HCT116 (cell line): ENCODE measurements around the gene CARD10. TPM values are rescaled to one million over a fixed set of nuclear protein-coding genes. Genes with fewer than 3 reads are reported as not detected.

Source experiments
- ATAC-seq: fragments of 200-7000 bp; cut with Tn5 transposase; 2 replicates; pipeline ENCODE4 v1.9.1; 2020; ENCODE audit warnings: mild to moderate bottlenecking, moderate library complexity
- BruUV-seq: library from RNA; stranded (reverse); fragments of 400-500 nt; replicated peaks from 2 replicates; lab custom pipeline; 2021; lab: Mats Ljungman, UMichigan
- CTCF ChIA-PET: fragments of 300-600 bp; sonication (Branson Sonifier 250); formaldehyde crosslinking; loops from one replicate; lab custom pipeline; 2021; ENCODE audit warnings: antibody characterized with exemption; lab: Charles Lee
- POLR2A ChIA-PET: fragments of 300-600, 350-600 bp; sonication (Branson Sonifier 250); formaldehyde crosslinking; loops from one replicate; lab custom pipeline; 2021; ENCODE audit warnings: antibody characterized with exemption; lab: Charles Lee
- RAD21 ChIA-PET, 2 experiments: fragments of 300-600 bp; sonication (Branson Sonifier 250); formaldehyde crosslinking; loops; one replicate each; lab custom pipeline; 2023; ENCODE audit warnings: low total read pairs in 2 of 2; ENCODE audit not compliant: uncharacterized antibody in 2 of 2, unreplicated experiment in 2 of 2, low non-redundant PET in 1 of 2; lab: Charles Lee
- DNase-seq: peaks from one replicate; pipeline ENCODE4 v3.0.0-alpha.2; 2010; ENCODE audit warnings: low read depth, low spot score
- H2AFZ ChIP-seq: fragments of 200-600 bp; shearing (Covaris generic), sonication (generic); 2 replicates; pipeline ENCODE4 v1.6.1; 2017; ENCODE audit warnings: low read depth, mixed run types, mixed read lengths, antibody characterized with exemption, low read length; ENCODE audit not compliant: poor library complexity, severe bottlenecking
- H3K27ac ChIP-seq: 2 replicates; pipeline ENCODE4 v1.5.1; 2012; ENCODE audit warnings: low read depth, low read length
- H3K27me3 ChIP-seq: fragments of 200-600 bp; sonication (generic); 2 replicates; pipeline ENCODE4 v1.6.1; 2016; ENCODE audit warnings: mixed run types, low read length, mixed read lengths; ENCODE audit not compliant: insufficient read depth
- H3K36me3 ChIP-seq, 2 experiments: fragments of 200-500 bp in 1 of 2; fragments of 200-600 bp in 1 of 2; sonication (Bioruptor generic) in 1 of 2; sonication (generic) in 1 of 2; 2 replicates each; pipeline versions ENCODE4 v1.5.1 to v1.6.1; 2014 to 2016; ENCODE audit warnings: low read length in 2 of 2, inconsistent platforms in 1 of 2, mixed read lengths in 1 of 2, mixed run types in 1 of 2; ENCODE audit not compliant: insufficient read depth in 2 of 2, control insufficient read depth in 1 of 2
- H3K4me1 ChIP-seq, 2 experiments: fragments of 200-600 bp in 1 of 2; sonication (generic) in 1 of 2; 2 replicates each; pipeline versions ENCODE4 v1.5.1 to v1.6.1; 2012 to 2017; ENCODE audit warnings: low read length in 2 of 2, inconsistent platforms in 1 of 2, mild to moderate bottlenecking in 1 of 2, mixed read lengths in 1 of 2, mixed run types in 1 of 2, moderate library complexity in 1 of 2; ENCODE audit not compliant: insufficient read depth in 2 of 2, control insufficient read depth in 1 of 2
- H3K4me2 ChIP-seq: fragments of 200-600 bp; sonication (generic); 2 replicates; pipeline ENCODE4 v1.6.1; 2017; ENCODE audit warnings: mixed run types, low read length, mixed read lengths
- H3K4me3 ChIP-seq, 2 experiments: fragments of 200-600 bp in 1 of 2; sonication (generic) in 1 of 2; replicated peaks in 1 of 2; 2 replicates each; pipeline ENCODE4 v1.5.1; 2011 to 2016; ENCODE audit warnings: low read length in 2 of 2, control low read depth in 1 of 2, low read depth in 1 of 2, mild to moderate bottlenecking in 1 of 2, mixed read lengths in 1 of 2, mixed run types in 1 of 2
- H3K79me2 ChIP-seq: fragments of 200-600 bp; sonication (generic); 2 replicates; pipeline ENCODE4 v1.6.1; 2017; ENCODE audit warnings: mild to moderate bottlenecking, mixed run types, low read length, moderate library complexity, mixed read lengths; ENCODE audit not compliant: insufficient read depth
- H3K9ac ChIP-seq: fragments of 200-600 bp; sonication (generic); 2 replicates; pipeline ENCODE4 v1.6.1; 2016; ENCODE audit warnings: low read length, mixed read lengths
- H3K9me2 ChIP-seq: fragments of 200-600 bp; sonication (generic), shearing (Covaris generic); 2 replicates; pipeline ENCODE4 v1.6.1; 2017; ENCODE audit warnings: mixed run types, mild to moderate bottlenecking, moderate library complexity; ENCODE audit not compliant: insufficient read depth
- H3K9me3 ChIP-seq, 2 experiments: fragments of 200-500 bp in 1 of 2; fragments of 200-600 bp in 1 of 2; sonication (Bioruptor generic) in 1 of 2; sonication (generic) in 1 of 2; 2 replicates each; pipeline ENCODE4 v1.6.1; 2014 to 2017; ENCODE audit warnings: low read length in 2 of 2, mixed read lengths in 2 of 2, inconsistent platforms in 1 of 2, low read depth in 1 of 2, mild to moderate bottlenecking in 1 of 2, mixed run types in 1 of 2, moderate library complexity in 1 of 2; ENCODE audit not compliant: control insufficient read depth in 1 of 2, insufficient read depth in 1 of 2
- H4K20me1 ChIP-seq: fragments of 200-600 bp; sonication (generic), shearing (Covaris generic); 2 replicates; pipeline ENCODE4 v1.6.1; 2017; ENCODE audit warnings: mixed run types, mild to moderate bottlenecking, moderate library complexity; ENCODE audit not compliant: insufficient read depth
- CBX3 ChIP-seq: IDR thresholded peaks from 2 replicates; pipeline ENCODE4 v1.6.1; 2012; ENCODE audit warnings: low read depth
- EGR1 ChIP-seq: IDR thresholded peaks from 2 replicates; pipeline ENCODE4 v1.6.1; 2012; ENCODE audit warnings: low read depth
- EZH2 ChIP-seq: fragments of 200-600 bp; sonication (generic); IDR thresholded peaks from 2 replicates; pipeline ENCODE4 v1.6.1; 2017; ENCODE audit warnings: antibody characterized with exemption, mixed run types
- EZH2phosphoT487 ChIP-seq: fragments of 200-600 bp; IDR thresholded peaks from 2 replicates; pipeline ENCODE4 v1.6.1; 2018; ENCODE audit warnings: antibody characterized with exemption, borderline replicate concordance
- FOSL1 ChIP-seq: IDR thresholded peaks from 2 replicates; pipeline ENCODE4 v1.6.1; 2012; ENCODE audit warnings: low read depth
- POLR2A ChIP-seq: IDR thresholded peaks from 2 replicates; pipeline ENCODE4 v1.7.0; 2011; ENCODE audit warnings: borderline replicate concordance; ENCODE audit not compliant: insufficient read depth, insufficient read length; ENCODE audit errors: extremely low read depth
- POLR2AphosphoS5 ChIP-seq: IDR thresholded peaks from 2 replicates; pipeline ENCODE4 v1.6.1; 2011; ENCODE audit warnings: mild to moderate bottlenecking, low read depth, low read length, moderate library complexity
- SRF ChIP-seq: IDR thresholded peaks from 2 replicates; pipeline ENCODE4 v1.6.1; 2012; ENCODE audit warnings: low read depth
- TCF7L2 ChIP-seq: IDR thresholded peaks from 2 replicates; pipeline ENCODE4 v1.7.0; 2011; ENCODE audit warnings: borderline replicate concordance, inconsistent platforms; ENCODE audit not compliant: insufficient read depth, insufficient read length; ENCODE audit errors: extremely low read depth
- YY1 ChIP-seq: IDR thresholded peaks from 2 replicates; pipeline ENCODE4 v1.6.1; 2011; ENCODE audit warnings: low read length, low read depth, moderate library complexity, mild to moderate bottlenecking; ENCODE audit not compliant: insufficient replicate concordance; ENCODE audit errors: extremely low read depth
- ZBTB33 ChIP-seq: IDR thresholded peaks from 2 replicates; pipeline ENCODE4 v1.6.1; 2011; ENCODE audit warnings: mild to moderate bottlenecking, low read length, moderate library complexity; ENCODE audit not compliant: insufficient replicate concordance; ENCODE audit errors: extremely low read depth
- ZFX ChIP-seq: fragments of 450-650 bp; IDR thresholded peaks from 2 replicates; pipeline ENCODE4 v1.6.1; 2017
- ZNF274 ChIP-seq: fragments of 200-500 bp; sonication (Bioruptor generic); IDR thresholded peaks from 2 replicates; pipeline ENCODE4 v1.6.1; 2014; ENCODE audit warnings: mild to moderate bottlenecking, low read depth, low read length, inconsistent platforms
- intact Hi-C: fragments of 100-400 bp; cut with micrococcal nuclease; formaldehyde crosslinking; loops from 2 replicates; pipeline ENCODE4 v1.10.0; 2022
- total RNA-seq: library from RNA; stranded (reverse); gene quantifications from one replicate; pipeline ENCODE4 v1.2.1, GENCODE V29; 2021; ENCODE audit not compliant: unreplicated experiment
- TF ChIP-seq, protein P1 (sequence below): IDR thresholded peaks from 2 replicates; pipeline ENCODE4 v1.6.1; 2012
- TF ChIP-seq, protein P2 (sequence below): IDR thresholded peaks from 2 replicates; pipeline ENCODE4 v1.6.1; 2012

CARD10 gene
- total RNA-seq, 1 experiment from 2014 or later = 32.0 TPM

DNA sequence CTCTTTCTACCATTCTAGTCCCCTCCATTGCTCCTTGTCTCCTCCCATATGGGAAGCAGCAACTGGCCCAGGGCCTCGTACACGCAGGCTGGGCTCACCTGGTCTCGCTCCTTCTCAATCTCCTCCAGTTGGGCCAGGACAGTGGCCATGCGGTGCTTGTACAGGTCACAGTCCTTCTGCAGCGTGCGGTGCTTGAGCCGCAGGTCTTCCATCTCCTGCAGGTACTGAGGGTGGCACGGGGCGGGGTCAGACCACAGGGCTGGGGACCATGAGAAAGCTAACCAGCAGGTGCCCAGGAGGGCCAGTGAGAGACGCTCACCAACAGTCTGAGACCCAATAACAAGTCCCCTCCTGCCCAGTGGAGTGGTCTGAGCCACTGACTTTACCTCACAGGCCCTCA is 11.5 kb downstream of the CARD10 start:
- POLR2A ChIA-PET = no interaction called here
- intact Hi-C loops = no loop called here
- Histone ChIP-seq H3K9ac (no peak overlapping the region), H3K79me2 (peaks cover 7% of the 10 kb centered on the region; the same call in 1 of the 2 replicates), H3K9me3 (no peaks in the 10 kb centered on the region), H3K4me2 (no peak overlapping the region), H4K20me1 (no peaks in the 10 kb centered on the region; the same call in 1 of the 2 replicates), H2AFZ (no peak overlapping the region), H3K4me1 (peaks cover 28 to 44% of the 10 kb centered on the region in 2 experiments), H3K36me3 (peaks cover 10 to 43% of the 10 kb centered on the region in 2 experiments; a peak in 3 of 4 replicates), H3K4me3 (no peak overlapping the region), H3K9me2 (no peaks in the 10 kb centered on the region), H3K27me3 (no peaks in the 10 kb centered on the region), H3K27ac (no peak overlapping the region)
- CTCF ChIA-PET = no interaction called here
- DNase-seq = no peak
- BruUV-seq = no TSS peak
- TF ChIP-seq POLR2A (no peak), CBX3 (no peak), FOSL1 (no peak), ZFX (no peak), TCF7L2 (no peak), YY1 (no peak), POLR2AphosphoS5 (no peak), SRF (no peak), EGR1 (no peak)
- TF ChIP-seq, protein P1, sequence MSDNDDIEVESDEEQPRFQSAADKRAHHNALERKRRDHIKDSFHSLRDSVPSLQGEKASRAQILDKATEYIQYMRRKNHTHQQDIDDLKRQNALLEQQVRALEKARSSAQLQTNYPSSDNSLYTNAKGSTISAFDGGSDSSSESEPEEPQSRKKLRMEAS = no peak
- no peak for ATAC-seq
- RAD21 ChIA-PET = no interaction called here

- no peaks in the 10 kb centered on the region for H3K9me3 ChIP-seq
- H3K4me3 ChIP-seq = no peak overlapping the region
- CTCF ChIA-PET = interaction anchor here (0.5 kb wide), 1 partner anchor 241 kb away, joined by 3 read pairs; no protein-coding TSS in a partner anchor
- H4K20me1 ChIP-seq = no peaks in the 10 kb centered on the region
- H3K4me2 ChIP-seq = no peak overlapping the region
- POLR2A ChIA-PET = no interaction called here
- DNase-seq (no peak), ATAC-seq (no peak)
- no peak overlapping the region for H3K27ac ChIP-seq
- H3K9me2 ChIP-seq = no peaks in the 10 kb centered on the region
- no peak for TF ChIP-seq SRF
- no peak for TF ChIP-seq ZNF274
- TF ChIP-seq EZH2phosphoT487 = no peak
- TF ChIP-seq, protein P2, sequence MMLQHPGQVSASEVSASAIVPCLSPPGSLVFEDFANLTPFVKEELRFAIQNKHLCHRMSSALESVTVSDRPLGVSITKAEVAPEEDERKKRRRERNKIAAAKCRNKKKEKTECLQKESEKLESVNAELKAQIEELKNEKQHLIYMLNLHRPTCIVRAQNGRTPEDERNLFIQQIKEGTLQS = no peak
- no peak for TF ChIP-seq ZBTB33
- no peak for TF ChIP-seq POLR2A
- no peak for TF ChIP-seq EZH2
- TF ChIP-seq POLR2AphosphoS5 = no peak
- TF ChIP-seq ZFX = no peak
- no peak for TF ChIP-seq TCF7L2
- no peak overlapping the region for H3K9ac ChIP-seq
- RAD21 ChIA-PET = no interaction called here
- H3K4me1 ChIP-seq = peaks cover 30 to 48% of the 10 kb centered on the region in 2 experiments
- intact Hi-C loops = no loop called here
- H3K27me3 ChIP-seq = no peaks in the 10 kb centered on the region
- peaks cover 10 to 44% of the 10 kb centered on the region in 2 experiments; a peak in 3 of 4 replicates for H3K36me3 ChIP-seq
- no peak overlapping the region for H2AFZ ChIP-seq
- no TSS peak for BruUV-seq
- no peaks in the 10 kb centered on the region; the same call in 1 of the 2 replicates for H3K79me2 ChIP-seq
These were observed 13.2 kb downstream of the CARD10 start for GRCh38 chr22:37505989-37506388.
